ENCODE measurements around the gene BCAR3. TPM values are rescaled to one million over a fixed set of nuclear protein-coding genes. Genes with fewer than 3 reads are reported as not detected.

The BCAR3 gene
- total RNA-seq, 6 donors from 2014 or later = 26.3 to 48.8 (median 31.9) TPM

DNA sequence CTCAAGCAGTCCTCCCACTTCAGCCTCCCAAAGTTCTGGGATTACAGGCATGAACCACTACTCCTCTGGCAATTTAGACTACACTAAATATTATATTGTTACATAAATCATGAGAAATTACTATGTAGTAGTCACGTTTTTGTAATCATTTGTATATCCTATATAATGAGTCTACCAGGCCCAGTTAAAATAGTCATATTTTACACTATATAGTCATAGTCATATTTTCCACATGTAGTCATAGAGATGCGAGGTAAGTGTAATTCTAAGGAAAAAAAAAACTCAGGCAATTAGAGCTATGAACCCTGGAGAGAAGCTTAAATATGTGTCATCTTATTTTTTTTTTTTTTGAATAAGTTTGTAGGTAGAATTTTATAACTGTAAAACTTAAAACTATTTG is 143.7 kb downstream of the BCAR3 start:
- ATAC-seq (ENCODE audit: low FRiP score in 2 of 2) (no peak), DNase-seq (no peak)
- peaks cover 0 to 7% (median 0%) of the 10 kb centered on the region in 4 donors for H3K36me3 ChIP-seq
- TF ChIP-seq, protein P1, sequence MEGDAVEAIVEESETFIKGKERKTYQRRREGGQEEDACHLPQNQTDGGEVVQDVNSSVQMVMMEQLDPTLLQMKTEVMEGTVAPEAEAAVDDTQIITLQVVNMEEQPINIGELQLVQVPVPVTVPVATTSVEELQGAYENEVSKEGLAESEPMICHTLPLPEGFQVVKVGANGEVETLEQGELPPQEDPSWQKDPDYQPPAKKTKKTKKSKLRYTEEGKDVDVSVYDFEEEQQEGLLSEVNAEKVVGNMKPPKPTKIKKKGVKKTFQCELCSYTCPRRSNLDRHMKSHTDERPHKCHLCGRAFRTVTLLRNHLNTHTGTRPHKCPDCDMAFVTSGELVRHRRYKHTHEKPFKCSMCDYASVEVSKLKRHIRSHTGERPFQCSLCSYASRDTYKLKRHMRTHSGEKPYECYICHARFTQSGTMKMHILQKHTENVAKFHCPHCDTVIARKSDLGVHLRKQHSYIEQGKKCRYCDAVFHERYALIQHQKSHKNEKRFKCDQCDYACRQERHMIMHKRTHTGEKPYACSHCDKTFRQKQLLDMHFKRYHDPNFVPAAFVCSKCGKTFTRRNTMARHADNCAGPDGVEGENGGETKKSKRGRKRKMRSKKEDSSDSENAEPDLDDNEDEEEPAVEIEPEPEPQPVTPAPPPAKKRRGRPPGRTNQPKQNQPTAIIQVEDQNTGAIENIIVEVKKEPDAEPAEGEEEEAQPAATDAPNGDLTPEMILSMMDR (IDR thresholded peaks at IDR 0.05) = no peak
- TF ChIP-seq EP300 (IDR thresholded peaks at IDR 0.05) (no peak), POLR2A (IDR thresholded peaks at IDR 0.05) (no peak), POLR2AphosphoS5 (IDR thresholded peaks at IDR 0.05) (no peak)
- H3K4me3 ChIP-seq = no peak overlapping the region
- H3K27me3 ChIP-seq = no peaks in the 10 kb centered on the region
- 82 to 85% methylated on average over 2 of the region's 2 CpGs for WGBS, 2 donors
- no peak overlapping the region for H3K27ac ChIP-seq
- H3K4me1 ChIP-seq = no peaks in the 10 kb centered on the region
- H3K9me3 ChIP-seq = no peaks in the 10 kb centered on the region

GRCh38 chr1:93537396-93537795 is 144.2 kb downstream of the BCAR3 start:
- TF ChIP-seq EP300 (IDR thresholded peaks at IDR 0.05) (no peak), POLR2A (IDR thresholded peaks at IDR 0.05) (no peak), POLR2AphosphoS5 (IDR thresholded peaks at IDR 0.05) (no peak)
- TF ChIP-seq, protein P1 (IDR thresholded peaks at IDR 0.05) = no peak
- no peak for DNase-seq

DNA sequence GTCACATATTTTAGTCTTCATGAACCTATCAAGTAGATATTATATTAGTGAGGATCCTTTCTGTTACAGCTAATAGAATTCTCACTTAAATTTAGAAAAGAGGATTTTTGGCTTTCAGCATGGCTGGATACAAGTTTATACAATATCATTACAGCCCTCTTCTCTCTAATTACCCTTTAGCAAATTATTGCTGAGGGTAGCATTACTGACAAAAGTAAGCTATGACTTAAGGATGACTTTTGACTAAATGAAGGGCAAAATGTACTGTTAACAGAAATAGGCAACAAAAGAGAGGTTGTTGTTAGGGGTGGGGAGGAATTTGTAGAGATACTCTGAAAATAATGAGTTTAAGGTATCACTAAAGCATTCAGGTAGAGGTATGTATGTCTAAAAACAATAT is 148.0 kb downstream of the BCAR3 start:
- DNase-seq = no peak
- no peak for TF ChIP-seq EP300 (IDR thresholded peaks at IDR 0.05)
- no peak for TF ChIP-seq POLR2A (IDR thresholded peaks at IDR 0.05)

More at GRCh38 chr1:93537396-93537795, 144.2 kb downstream of the BCAR3 start:
- Histone ChIP-seq H3K4me3 (no peak overlapping the region), H3K27me3 (no peaks in the 10 kb centered on the region), H3K36me3 (peaks cover 0 to 9% (median 0%) of the 10 kb centered on the region in 4 donors), H3K27ac (no peak overlapping the region), H3K4me1 (no peaks in the 10 kb centered on the region), H3K9me3 (no peaks in the 10 kb centered on the region)
- ATAC-seq (ENCODE audit: low FRiP score in 2 of 2) = no peak

DNA sequence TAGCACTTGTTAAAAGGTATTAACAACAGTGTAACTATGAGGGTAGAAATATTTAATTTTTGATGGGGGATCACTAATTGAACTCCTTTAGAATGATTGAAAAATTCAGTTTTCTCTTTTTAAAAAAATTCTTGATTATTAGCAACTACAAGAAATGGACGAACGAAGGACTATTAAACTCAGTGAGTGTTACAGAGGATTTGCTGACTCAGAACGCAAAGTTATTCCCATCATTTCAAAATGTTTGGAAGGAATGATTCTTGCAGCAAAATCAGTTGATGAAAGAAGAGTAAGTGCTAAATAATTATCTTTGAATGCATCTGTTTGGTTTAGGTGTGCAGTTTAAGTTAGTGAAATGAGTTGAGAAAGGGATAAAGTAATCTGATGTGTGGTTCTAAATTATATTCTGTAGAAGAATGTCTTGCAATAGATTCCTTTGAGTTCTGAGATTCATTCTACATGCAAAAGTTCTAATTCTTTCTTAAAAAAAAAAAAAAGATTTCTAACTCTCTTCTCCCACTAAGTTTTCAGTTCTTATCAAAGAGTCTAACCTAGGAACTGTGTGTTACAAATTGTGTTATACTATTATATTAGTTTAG is 148.8 kb downstream of the BCAR3 start:
- Histone ChIP-seq H3K9me3 (no peaks in the 10 kb centered on the region), H3K4me1 (no peaks in the 10 kb centered on the region), H3K36me3 (peaks cover 0 to 22% (median 0%) of the 10 kb centered on the region in 4 donors), H3K27me3 (no peaks in the 10 kb centered on the region), H3K27ac (no peak overlapping the region), H3K4me3 (no peak overlapping the region)
- DNase-seq (no peak), ATAC-seq (ENCODE audit: low FRiP score in 2 of 2) (no peak)
- no peak for TF ChIP-seq EP300 (IDR thresholded peaks at IDR 0.05)
- TF ChIP-seq, protein P1 (IDR thresholded peaks at IDR 0.05) = no peak
- TF ChIP-seq POLR2A (IDR thresholded peaks at IDR 0.05) = no peak
- TF ChIP-seq POLR2AphosphoS5 (IDR thresholded peaks at IDR 0.05) = no peak
- WGBS, 2 donors = 94 to 95% methylated on average over 3 of the region's 3 CpGs

More for the DNA sequence above, 148.0 kb downstream of the BCAR3 start:
- peaks cover 0 to 22% (median 0%) of the 10 kb centered on the region in 4 donors for H3K36me3 ChIP-seq
- no peak overlapping the region for H3K4me3 ChIP-seq
- H3K9me3 ChIP-seq = no peaks in the 10 kb centered on the region
- no peak for ATAC-seq (ENCODE audit: low FRiP score in 2 of 2)
- H3K27ac ChIP-seq = no peak overlapping the region
- H3K27me3 ChIP-seq = no peaks in the 10 kb centered on the region
- H3K4me1 ChIP-seq = no peaks in the 10 kb centered on the region

DNA sequence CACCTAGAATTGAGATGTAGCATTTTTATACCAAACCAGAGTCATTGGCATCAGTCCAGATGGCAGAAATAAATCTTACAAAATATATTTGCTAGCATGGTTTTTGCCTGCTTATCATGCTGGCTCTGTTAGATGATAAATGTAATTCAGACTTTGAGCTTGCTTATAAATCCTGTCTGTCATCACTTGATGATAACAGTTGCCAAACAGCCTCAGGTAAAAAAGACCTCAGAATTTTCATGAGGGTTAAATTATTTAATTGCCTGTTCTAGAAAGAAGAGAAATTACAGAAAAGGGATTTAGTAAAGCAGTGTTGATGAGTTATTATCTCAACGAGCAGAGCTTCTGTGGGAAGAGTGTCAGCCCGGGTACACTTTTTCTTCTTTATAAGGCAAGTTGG is 150.4 kb downstream of the BCAR3 start:
- no peaks in the 10 kb centered on the region for H3K9me3 ChIP-seq
- peaks cover 0 to 22% (median 0%) of the 10 kb centered on the region in 4 donors for H3K36me3 ChIP-seq
- ATAC-seq (ENCODE audit: low FRiP score in 2 of 2) = no peak
- TF ChIP-seq, protein P1 (IDR thresholded peaks at IDR 0.05) = no peak
- TF ChIP-seq EP300 (IDR thresholded peaks at IDR 0.05) = no peak
- no peak for TF ChIP-seq POLR2AphosphoS5 (IDR thresholded peaks at IDR 0.05)
- no peak for TF ChIP-seq POLR2A (IDR thresholded peaks at IDR 0.05)
- H3K4me3 ChIP-seq = no peak overlapping the region
- no peak overlapping the region for H3K27ac ChIP-seq
- H3K27me3 ChIP-seq = no peaks in the 10 kb centered on the region
- H3K4me1 ChIP-seq = no peaks in the 10 kb centered on the region
- 71 to 76% methylated on average over 2 of the region's 2 CpGs for WGBS, 2 donors
- DNase-seq = no peak
